SK-N-SH (cell line): ENCODE data around the gene NEURL1. TPM values are rescaled to one million over a fixed set of nuclear protein-coding genes. Genes with fewer than 3 reads are reported as not detected.

ENCODE experiments used
- CTCF ChIA-PET: fragments of 300-600, 350-600 bp; formaldehyde crosslinking; extraction: SDS; loops from one replicate; lab custom pipeline; 2021; lab: Yijun Ruan, JAX
- POLR2A ChIA-PET: fragments of 350-600 bp; sonication (Branson Sonifier 250); formaldehyde crosslinking; extraction: SDS; loops from one replicate; lab custom pipeline; 2020; ENCODE audit warnings: antibody characterized with exemption, inconsistent platforms; lab: Yijun Ruan, JAX
- DNase-seq: peaks from one replicate; pipeline ENCODE4 v3.0.0; 2012
- H2AFZ ChIP-seq: fragments of 200-600 bp; sonication (generic); 2 replicates; pipeline ENCODE4 v1.8.1; 2016; ENCODE audit warnings: antibody characterized with exemption, mild to moderate bottlenecking, low read depth
- H3F3A ChIP-seq: fragments of 200-600 bp; sonication (generic); replicated peaks from 2 replicates; pipeline ENCODE3; 2016; ENCODE audit warnings: antibody characterized with exemption, mild to moderate bottlenecking; ENCODE audit not compliant: insufficient read depth
- H3K27ac ChIP-seq, 2 experiments: fragments of 200-500 bp in 1 of 2; fragments of 200-600 bp in 1 of 2; sonication (Bioruptor generic) in 1 of 2; sonication (generic), shearing (Covaris generic) in 1 of 2; 2 replicates each; pipeline versions ENCODE4 v1.5.1 to v1.6.1; 2014 to 2016; ENCODE audit warnings: low read depth in 2 of 2, inconsistent platforms in 1 of 2, low read length in 1 of 2, mild to moderate bottlenecking in 1 of 2, mixed read lengths in 1 of 2
- H3K27me3 ChIP-seq: fragments of 200-600 bp; sonication (generic), shearing (Covaris generic); 2 replicates; pipeline ENCODE4 v1.6.1; 2016; ENCODE audit warnings: mixed run types; ENCODE audit not compliant: insufficient read depth
- H3K36me3 ChIP-seq, 2 experiments: fragments of 200-500 bp in 1 of 2; fragments of 200-600 bp in 1 of 2; sonication (Bioruptor generic) in 1 of 2; sonication (generic) in 1 of 2; replicated peaks in 1 of 2; 2 replicates each; pipeline versions ENCODE3 to v1.5.1; 2014 to 2016; ENCODE audit warnings: low read length in 1 of 2, mild to moderate bottlenecking in 1 of 2; ENCODE audit not compliant: insufficient read depth in 2 of 2, control insufficient read depth in 1 of 2
- H3K4me1 ChIP-seq, 2 experiments: fragments of 200-500 bp in 1 of 2; fragments of 200-600 bp in 1 of 2; sonication (Bioruptor generic) in 1 of 2; sonication (generic), shearing (Covaris generic) in 1 of 2; 2 replicates each; pipeline versions ENCODE4 v1.5.1 to v1.6.1; 2014 to 2016; ENCODE audit warnings: low read depth in 1 of 2, low read length in 1 of 2, mixed run types in 1 of 2; ENCODE audit not compliant: insufficient read depth in 2 of 2, control insufficient read depth in 1 of 2
- H3K4me2 ChIP-seq: fragments of 200-600 bp; sonication (generic), shearing (Covaris generic); 2 replicates; pipeline ENCODE4 v1.6.1; 2017; ENCODE audit warnings: mixed run types
- H3K4me3 ChIP-seq, 2 experiments: fragments of 200-500 bp in 1 of 2; fragments of 200-600 bp in 1 of 2; sonication (Bioruptor generic) in 1 of 2; sonication (generic), shearing (Covaris generic) in 1 of 2; 2 replicates each; pipeline versions ENCODE4 v1.5.1 to v1.8.1; 2014 to 2016; ENCODE audit warnings: low read depth in 2 of 2, inconsistent platforms in 1 of 2, low read length in 1 of 2, mild to moderate bottlenecking in 1 of 2, mixed read lengths in 1 of 2, moderate library complexity in 1 of 2
- H3K79me2 ChIP-seq: fragments of 200-600 bp; sonication (generic); 2 replicates; pipeline ENCODE4 v1.8.1; 2017; ENCODE audit warnings: mild to moderate bottlenecking; ENCODE audit not compliant: insufficient read depth
- H3K9ac ChIP-seq: fragments of 200-600 bp; sonication (generic); 2 replicates; pipeline ENCODE4 v1.6.1; 2017; ENCODE audit warnings: mixed run types
- H3K9me2 ChIP-seq: fragments of 200-600 bp; sonication (generic); 2 replicates; pipeline ENCODE4 v1.6.1; 2017; ENCODE audit warnings: mixed run types
- H3K9me3 ChIP-seq: fragments of 200-600 bp; sonication (generic); 2 replicates; pipeline ENCODE4 v1.6.1; 2017; ENCODE audit warnings: mixed run types, mild to moderate bottlenecking, moderate library complexity
- H4K20me1 ChIP-seq: fragments of 200-600 bp; sonication (generic); 2 replicates; pipeline ENCODE4 v1.6.1; 2017; ENCODE audit warnings: mild to moderate bottlenecking, mixed run types; ENCODE audit not compliant: insufficient read depth
- CHD2 ChIP-seq: fragments of 150-350 bp; IDR thresholded peaks from 2 replicates; pipeline ENCODE4 v1.6.1; 2018; ENCODE audit warnings: low read length; ENCODE audit not compliant: partially characterized antibody
- CTCF ChIP-seq: fragments of 200-600 bp; sonication (generic); IDR thresholded peaks from 2 replicates; pipeline ENCODE4 v1.6.1; 2017; ENCODE audit warnings: antibody characterized with exemption, mild to moderate bottlenecking, moderate library complexity
- ELF1 ChIP-seq: IDR thresholded peaks from 2 replicates; pipeline ENCODE4 v1.4.0; 2012
- EP300 ChIP-seq, 2 experiments: IDR thresholded peaks; 2 replicates each; pipeline versions ENCODE4 v1.4.0 to v1.6.1; 2012; ENCODE audit warnings: borderline replicate concordance in 1 of 2, low read depth in 1 of 2, low read length in 1 of 2
- GABPA ChIP-seq: IDR thresholded peaks from 2 replicates; pipeline ENCODE4 v1.4.0; 2012; ENCODE audit warnings: low read depth, mild to moderate bottlenecking
- IRF3 ChIP-seq: fragments of 150-350 bp; IDR thresholded peaks from 2 replicates; pipeline ENCODE4 v1.6.1; 2016; ENCODE audit warnings: mild to moderate bottlenecking, low read depth, low read length
- MXI1 ChIP-seq: IDR thresholded peaks from 2 replicates; pipeline ENCODE4 v1.6.1; 2012; ENCODE audit warnings: mild to moderate bottlenecking, low read depth, low read length, improper control_type of control experiment
- NRF1 ChIP-seq: IDR thresholded peaks from 2 replicates; pipeline ENCODE4 v1.6.1; 2012; ENCODE audit warnings: low read depth, mild to moderate bottlenecking, low read length
- PBX3 ChIP-seq: IDR thresholded peaks from 2 replicates; pipeline ENCODE4; 2012
- RAD21 ChIP-seq: IDR thresholded peaks from 2 replicates; pipeline ENCODE4 v1.6.1; 2012; ENCODE audit warnings: mild to moderate bottlenecking, low read length
- SIN3A ChIP-seq: IDR thresholded peaks from 2 replicates; pipeline ENCODE4 v1.6.1; 2012; ENCODE audit warnings: low read depth, mild to moderate bottlenecking, low read length, moderate library complexity, borderline replicate concordance
- SMC3 ChIP-seq: IDR thresholded peaks from 2 replicates; pipeline ENCODE4 v1.6.1; 2012; ENCODE audit warnings: low read depth, low read length, improper control_type of control experiment
- TCF12 ChIP-seq: IDR thresholded peaks from 2 replicates; pipeline ENCODE4 v1.4.0; 2012
- USF1 ChIP-seq: IDR thresholded peaks from 2 replicates; pipeline ENCODE4 v1.4.0; 2012; ENCODE audit warnings: low read depth, borderline replicate concordance
- USF2 ChIP-seq: fragments of 150-350 bp; IDR thresholded peaks from 2 replicates; pipeline ENCODE4 v1.6.1; 2017; ENCODE audit warnings: antibody characterized with exemption, low read length, low read depth, borderline replicate concordance
- ZBTB33 ChIP-seq: IDR thresholded peaks from 2 replicates; pipeline ENCODE4 v1.4.0; 2012; ENCODE audit warnings: low read depth, borderline replicate concordance
- WGBS: methylation state at CpG from one replicate; pipeline ENCODE4 v1.1.6; 2017; ENCODE audit warnings: low lambda C conversion rate; 5-methylcytosine and 5-hydroxymethylcytosine counted together
- polyA plus RNA-seq, 3 experiments: library from polyadenylated mRNA; depleted of rRNA; stranded (reverse); fragments of >200 nt; gene quantifications; 2 replicates each; pipeline ENCODE4 v1.2.3, GENCODE V29; 2012

The NEURL1 gene
- polyA plus RNA-seq, 1 of the 3 experiments (the other 2 are of a cell fraction) = 0.05 TPM

- Histone ChIP-seq H3K27ac (no peak overlapping the region), H3K4me2 (no peak overlapping the region), H2AFZ (no peak overlapping the region), H3K9ac (no peak overlapping the region), H3K9me2 (no peaks in the 10 kb centered on the region), H3K36me3 (no peaks in the 10 kb centered on the region), H3F3A (no peaks in the 10 kb centered on the region), H3K9me3 (no peaks in the 10 kb centered on the region), H3K4me1 (peaks cover 0 to 24% of the 10 kb centered on the region in 2 experiments; a peak in 1 of 4 replicates), H3K79me2 (no peaks in the 10 kb centered on the region), H4K20me1 (no peaks in the 10 kb centered on the region), H3K4me3 (no peak overlapping the region)
- 56% methylated on average over 5 of the region's 8 CpGs for WGBS
- CTCF ChIA-PET = interaction anchor here (0.9 to 1.5 kb wide), 6 partner anchors 13 to 176 kb away, joined by 3 to 4 read pairs (median 4); no protein-coding TSS in a partner anchor
- peak; percentile 2 for DNase-seq
- POLR2A ChIA-PET = interaction anchor here (0.8 kb wide), 1 partner anchor 32 kb away, joined by 3 read pairs; no protein-coding TSS in a partner anchor
- no peak for TF ChIP-seq SMC3
- TF ChIP-seq CTCF = no peak
- no peak for TF ChIP-seq ELF1
- no peak for TF ChIP-seq EP300 (IDR thresholded peaks at IDR 0.05; ENCODE audit: borderline replicate concordance in 1 of 2, low read depth in 1 of 2, low read length in 1 of 2)
- TF ChIP-seq SIN3A = no peak
- TF ChIP-seq, all 33 proteins: peak for 0
- H3K27me3 ChIP-seq = peaks cover 13% of the 10 kb centered on the region
Measured at GRCh38 chr10:103510046-103510685, 16.7 kb downstream of the NEURL1 start.

GRCh38 chr10:103510791-103511752 lies 17.6 kb downstream of the NEURL1 start:
- Histone ChIP-seq H3K4me2 (no peak overlapping the region), H3K9me3 (no peaks in the 10 kb centered on the region), H3K9me2 (no peaks in the 10 kb centered on the region), H3K79me2 (no peaks in the 10 kb centered on the region), H3K4me1 (peaks cover 0 to 24% of the 10 kb centered on the region in 2 experiments; a peak in 1 of 4 replicates), H3K27me3 (peaks cover 13% of the 10 kb centered on the region), H3K9ac (no peak overlapping the region), H3K4me3 (no peak overlapping the region), H4K20me1 (no peaks in the 10 kb centered on the region), H3F3A (no peaks in the 10 kb centered on the region), H3K27ac (no peak overlapping the region), H3K36me3 (no peaks in the 10 kb centered on the region), H2AFZ (no peak overlapping the region)
- POLR2A ChIA-PET = no interaction called here
- WGBS = 76% methylated on average over 9 of the region's 10 CpGs
- DNase-seq = peak; percentile 1
- CTCF ChIA-PET = interaction anchor here (0.9 to 1.5 kb wide), 4 partner anchors 31 to 175 kb away, joined by 3 to 4 read pairs (median 4); no protein-coding TSS in a partner anchor
- TF ChIP-seq EP300 (IDR thresholded peaks at IDR 0.05; ENCODE audit: borderline replicate concordance in 1 of 2, low read depth in 1 of 2, low read length in 1 of 2) (no peak), IRF3 (no peak), CHD2 (no peak), NRF1 (no peak), GABPA (no peak), USF2 (no peak), USF1 (no peak), ZBTB33 (no peak), RAD21 (no peak), PBX3 (no peak), ELF1 (no peak), MXI1 (no peak), TCF12 (no peak)
